ENCODE data around the gene DNAJB1.

DNAJB1 gene

DNA sequence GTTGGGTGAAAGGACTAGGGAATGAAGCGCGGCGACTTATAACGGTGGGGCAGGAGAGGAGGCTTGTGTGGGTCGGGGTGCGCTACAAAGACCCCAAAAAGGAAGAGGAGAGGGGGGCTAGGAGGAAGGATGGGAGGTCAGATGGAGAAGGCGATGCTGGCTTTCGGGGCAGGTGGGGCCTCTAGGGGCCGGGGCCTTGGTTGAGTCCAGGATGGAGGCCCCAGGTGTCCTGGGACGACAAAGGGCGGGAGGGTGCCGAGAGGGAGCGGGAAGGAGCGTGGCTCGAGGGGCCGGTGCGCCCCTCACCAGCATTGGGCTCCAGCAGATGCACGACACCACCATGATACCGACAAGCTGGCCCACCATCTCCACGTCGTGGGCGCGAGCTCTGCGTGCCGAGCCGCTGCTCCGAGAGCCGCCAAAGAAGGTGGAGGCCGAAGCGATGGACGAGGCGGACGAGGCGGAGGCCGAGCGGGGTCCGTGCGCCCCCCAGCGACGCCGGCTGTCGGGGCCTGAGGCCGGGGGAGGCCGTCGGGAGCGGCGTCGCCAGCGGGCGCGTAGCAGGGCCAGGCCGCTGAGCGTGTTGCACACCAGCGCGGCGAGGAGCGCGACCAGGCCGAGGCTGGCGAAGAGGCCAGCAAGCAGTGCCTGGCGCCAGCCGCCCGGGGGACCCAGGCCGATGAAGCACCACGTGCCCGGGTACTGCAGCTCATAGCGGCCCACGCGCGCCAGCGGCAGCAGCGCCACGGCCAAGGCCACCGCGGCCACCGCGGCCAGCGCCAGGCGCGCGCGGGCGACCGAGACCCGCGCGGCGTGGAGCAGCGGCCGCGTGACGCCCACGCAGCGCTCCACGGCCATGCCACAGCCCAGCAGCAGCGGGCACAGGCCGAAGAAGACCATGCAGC lies 44.9 kb downstream of the DNAJB1 start:
- DNase-seq (ENCODE audit: low read depth) = no peak

DNA sequence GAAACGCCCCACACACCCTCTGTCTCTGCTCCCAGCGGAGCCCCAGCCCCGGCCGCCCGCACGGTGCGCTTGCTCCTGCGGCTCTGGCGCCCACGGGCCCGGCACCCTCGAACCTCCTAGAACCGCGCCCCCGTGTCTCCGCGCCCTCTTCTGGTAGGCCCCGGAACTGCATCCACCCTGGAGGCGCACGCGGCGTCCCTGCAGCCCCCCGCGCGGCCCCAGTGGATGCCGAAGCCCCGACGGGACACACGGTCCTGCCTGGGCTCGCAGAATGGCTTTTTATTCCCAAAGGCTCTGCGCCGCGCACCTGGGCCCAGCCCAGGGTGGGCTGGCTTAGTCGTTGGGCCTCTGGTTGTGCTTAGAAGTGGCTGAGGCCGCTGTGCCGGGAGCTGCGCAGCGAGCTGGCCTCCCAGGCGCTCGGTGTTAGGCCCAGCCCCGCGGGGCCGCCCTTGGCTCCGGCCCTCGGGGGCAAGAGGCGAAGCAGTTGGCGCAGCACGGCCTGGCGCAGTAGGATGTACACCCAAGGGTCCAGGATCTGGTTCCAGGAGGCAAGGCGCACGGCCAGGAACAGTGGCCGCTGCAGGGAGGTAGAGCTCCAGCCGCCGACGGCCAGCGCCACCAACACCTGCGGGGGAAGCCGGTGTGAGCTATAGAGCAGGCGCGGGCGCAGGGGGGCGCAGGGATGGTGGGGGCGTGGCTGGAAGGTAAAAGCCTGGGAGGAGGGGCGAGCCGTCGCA lies 45.8 kb downstream of the DNAJB1 start:
- peak; percentile 77 for DNase-seq (ENCODE audit: low read depth)

DNA sequence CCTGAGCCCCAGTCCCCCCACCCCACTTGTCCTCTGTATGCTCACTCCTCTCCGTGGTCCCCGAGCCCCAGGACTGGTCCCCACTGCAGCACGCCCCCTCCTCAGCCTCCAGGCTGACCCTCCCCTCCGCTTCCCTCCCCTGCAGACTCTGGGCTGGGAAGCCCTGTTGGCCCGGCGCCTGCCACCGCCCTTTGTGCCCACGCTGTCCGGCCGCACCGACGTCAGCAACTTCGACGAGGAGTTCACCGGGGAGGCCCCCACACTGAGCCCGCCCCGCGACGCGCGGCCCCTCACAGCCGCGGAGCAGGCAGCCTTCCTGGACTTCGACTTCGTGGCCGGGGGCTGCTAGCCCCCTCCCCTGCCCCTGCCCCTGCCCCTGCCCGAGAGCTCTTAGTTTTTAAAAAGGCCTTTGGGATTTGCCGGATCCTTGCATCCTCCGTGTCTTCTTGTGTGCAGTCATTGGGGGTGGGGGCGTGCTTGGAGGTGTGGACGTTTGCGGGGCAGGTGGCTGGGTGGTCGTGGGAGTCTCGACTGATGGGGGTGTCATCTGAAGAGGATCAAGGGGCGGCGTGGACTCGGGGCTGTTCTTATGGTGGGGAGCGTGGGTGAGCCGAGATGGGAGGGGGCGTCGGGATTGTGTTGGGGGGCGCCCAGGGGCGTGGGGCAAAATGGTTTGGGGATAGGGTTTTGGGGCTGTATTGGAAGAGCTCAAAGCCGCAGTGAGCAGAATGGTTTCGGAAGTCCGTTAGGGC lies 46.6 kb downstream of the DNAJB1 start:
- no peak for DNase-seq (ENCODE audit: low read depth)

DNA sequence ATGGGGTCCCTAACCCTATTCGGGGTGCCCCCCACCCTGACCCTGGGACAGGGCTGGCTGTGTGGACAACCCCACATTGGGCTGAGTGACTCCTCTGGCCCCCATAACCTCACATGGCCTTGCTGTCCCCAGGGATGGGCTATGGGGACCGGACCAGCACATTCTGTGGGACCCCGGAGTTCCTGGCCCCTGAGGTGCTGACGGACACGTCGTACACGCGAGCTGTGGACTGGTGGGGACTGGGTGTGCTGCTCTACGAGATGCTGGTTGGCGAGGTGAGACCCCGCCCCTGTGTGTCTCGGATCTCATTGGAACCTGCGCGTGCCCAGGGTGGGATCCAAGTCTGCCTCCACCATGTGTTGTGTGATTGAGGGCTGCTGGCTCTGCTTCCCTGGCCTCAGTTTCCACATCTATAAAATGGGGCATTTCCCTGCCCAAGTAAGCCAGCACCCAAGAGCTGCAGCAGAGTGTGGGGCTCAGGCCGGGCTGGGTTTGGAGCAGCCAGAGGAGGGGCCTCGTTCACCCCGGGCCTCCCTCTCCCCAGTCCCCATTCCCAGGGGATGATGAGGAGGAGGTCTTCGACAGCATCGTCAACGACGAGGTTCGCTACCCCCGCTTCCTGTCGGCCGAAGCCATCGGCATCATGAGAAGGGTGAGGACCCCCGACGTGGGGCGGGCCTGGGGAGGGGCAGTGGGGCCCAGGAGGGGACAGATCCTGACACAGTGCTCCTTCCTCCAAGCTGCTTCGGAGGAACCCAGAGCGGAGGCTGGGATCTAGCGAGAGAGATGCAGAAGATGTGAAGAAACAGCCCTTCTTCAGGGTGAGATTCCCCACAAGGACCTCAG lies 47.9 kb downstream of the DNAJB1 start:
- no peak for DNase-seq (ENCODE audit: low read depth)

- DNase-seq (ENCODE audit: low read depth) = no peak
These were observed 50.4 kb downstream of the DNAJB1 start for GRCh38 chr19:14467816-14468215.

GRCh38 chr19:14467391-14467790 lies 50.8 kb downstream of the DNAJB1 start:
- no peak for DNase-seq (ENCODE audit: low read depth)
